ENCODE results near the gene PABPC1L. TPM values are rescaled to one million over a fixed set of nuclear protein-coding genes. Genes with fewer than 3 reads are reported as not detected.
"Not testable (repeated sequence)": the region's sequence is repeated elsewhere in the genome, so short reads cannot be mapped to it uniquely, and the experiment has no call there.

The PABPC1L gene
- 10 to 100 TPM; 88.4 to 93.8 TPM for total RNA-seq

DNA sequence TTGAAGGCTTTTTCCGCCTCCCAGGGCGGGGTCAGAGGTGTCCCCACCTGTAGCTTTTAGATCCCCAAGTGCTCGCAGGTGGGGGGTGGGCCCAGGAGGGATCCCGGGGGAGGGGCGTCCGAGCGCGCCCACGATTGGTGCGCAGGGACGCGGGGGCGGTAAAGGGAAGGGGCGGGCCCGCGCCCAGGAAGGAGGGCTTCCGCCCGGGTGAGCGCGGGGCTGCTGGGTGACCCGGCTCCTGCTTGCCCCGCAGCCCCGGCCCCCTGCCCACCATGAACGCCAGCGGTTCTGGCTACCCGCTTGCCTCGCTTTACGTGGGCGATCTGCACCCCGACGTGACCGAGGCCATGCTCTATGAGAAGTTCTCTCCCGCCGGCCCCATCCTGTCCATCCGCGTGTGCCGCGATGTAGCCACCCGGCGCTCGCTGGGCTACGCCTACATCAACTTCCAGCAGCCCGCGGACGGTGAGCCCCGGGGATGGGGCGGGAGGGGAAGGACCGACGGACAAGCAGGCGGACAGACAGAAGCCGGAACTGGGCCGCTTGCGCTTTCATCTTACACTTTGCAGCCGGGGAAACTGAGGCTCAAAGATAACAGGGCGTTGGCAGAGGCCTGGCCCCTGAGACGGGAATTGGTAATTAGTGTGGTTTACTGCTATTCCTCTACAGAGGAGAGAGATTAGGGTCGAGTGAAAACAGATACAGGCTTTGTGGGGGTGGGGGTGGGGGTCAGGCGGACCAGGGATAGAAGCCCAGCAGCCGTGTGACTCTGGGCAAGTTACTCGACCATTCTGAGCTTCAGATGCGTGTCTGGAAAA is at the start of gene PABPC1L:
TSS of gene PABPC1L (plus strand) at position 189 of the 818 bp plus-strand sequence. CDS start at position 273, 84 bp downstream.
- TF ChIP-seq, protein P1, sequence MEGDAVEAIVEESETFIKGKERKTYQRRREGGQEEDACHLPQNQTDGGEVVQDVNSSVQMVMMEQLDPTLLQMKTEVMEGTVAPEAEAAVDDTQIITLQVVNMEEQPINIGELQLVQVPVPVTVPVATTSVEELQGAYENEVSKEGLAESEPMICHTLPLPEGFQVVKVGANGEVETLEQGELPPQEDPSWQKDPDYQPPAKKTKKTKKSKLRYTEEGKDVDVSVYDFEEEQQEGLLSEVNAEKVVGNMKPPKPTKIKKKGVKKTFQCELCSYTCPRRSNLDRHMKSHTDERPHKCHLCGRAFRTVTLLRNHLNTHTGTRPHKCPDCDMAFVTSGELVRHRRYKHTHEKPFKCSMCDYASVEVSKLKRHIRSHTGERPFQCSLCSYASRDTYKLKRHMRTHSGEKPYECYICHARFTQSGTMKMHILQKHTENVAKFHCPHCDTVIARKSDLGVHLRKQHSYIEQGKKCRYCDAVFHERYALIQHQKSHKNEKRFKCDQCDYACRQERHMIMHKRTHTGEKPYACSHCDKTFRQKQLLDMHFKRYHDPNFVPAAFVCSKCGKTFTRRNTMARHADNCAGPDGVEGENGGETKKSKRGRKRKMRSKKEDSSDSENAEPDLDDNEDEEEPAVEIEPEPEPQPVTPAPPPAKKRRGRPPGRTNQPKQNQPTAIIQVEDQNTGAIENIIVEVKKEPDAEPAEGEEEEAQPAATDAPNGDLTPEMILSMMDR (IDR thresholded peaks at IDR 0.05): no peak

DNA sequence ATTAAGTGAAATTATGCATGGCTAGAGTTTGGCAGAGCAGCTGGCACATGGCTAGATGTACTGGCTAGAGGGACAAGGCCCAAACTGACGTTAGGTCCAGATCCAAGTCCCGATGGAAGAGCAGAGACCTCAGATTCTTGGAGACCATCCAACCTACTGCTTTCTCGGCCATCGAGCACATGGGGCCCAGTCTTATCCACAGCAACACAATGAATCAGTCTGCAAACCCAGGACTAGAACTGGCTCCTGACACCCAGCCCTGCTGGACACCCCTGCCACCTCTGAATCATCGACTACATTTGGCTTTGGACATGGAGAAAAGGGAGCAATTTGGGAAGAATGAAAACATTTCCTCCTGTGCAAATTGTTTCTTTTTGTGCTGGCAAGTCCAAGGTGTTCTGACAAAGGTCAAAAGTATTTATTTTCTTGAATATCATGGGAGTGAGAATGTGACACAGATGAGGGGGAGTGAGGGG is 48.3 kb upstream of the PABPC1L start:
- intact Hi-C loops (cut with micrococcal nuclease): no loop called here

More for the DNA sequence above, at the start of gene PABPC1L:
- Mint-ChIP-seq H3K9me3 (no peaks in the 10 kb centered on the region), H3K27ac (peak within 1 kb of the TSS; percentile 72), H3K4me1 (ENCODE audit: low read depth) (peaks cover 36% of the 10 kb centered on the region), H3K4me3 (peak within 1 kb of the TSS; percentile 85), H3K27me3 (no peaks in the 10 kb centered on the region), H3K36me3 (ENCODE audit: low read depth) (peaks cover 53% of the 10 kb centered on the region)
- ChIA-PET POLR2A (interaction anchor here (0.6 to 2.5 kb wide), 19 partner anchors 8 to 186 kb away, joined by 3 to 9 read pairs (median 4); partner anchors contain the start of genes TOMM34 and YWHAB), CTCF (interaction anchor here (0.8 to 4.1 kb wide), 7 partner anchors 19 to 186 kb away, joined by 3 to 14 read pairs (median 5); no protein-coding TSS in a partner anchor)
- DNase-seq (peak; percentile 83), ATAC-seq (peak; percentile 96)
- intact Hi-C loops (cut with micrococcal nuclease): no loop called here

DNA sequence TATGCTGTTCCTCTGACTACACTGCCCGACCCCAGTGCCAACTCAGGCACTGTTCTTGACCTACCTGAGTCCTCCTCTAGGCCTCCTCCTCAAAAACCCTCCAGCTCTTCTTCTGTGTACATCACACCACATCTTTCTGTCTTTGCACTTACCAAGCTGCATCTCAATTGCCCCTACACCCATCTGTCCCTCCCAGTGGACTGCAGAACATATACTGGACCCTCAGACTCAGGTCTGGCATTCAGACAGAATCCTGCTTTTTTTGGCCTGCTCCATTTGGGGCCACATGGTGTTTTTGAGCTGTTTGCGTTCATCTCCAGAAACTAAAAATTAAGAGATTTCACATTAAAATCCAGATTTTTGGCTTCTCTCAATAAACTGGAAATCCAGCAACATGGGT is 47.6 kb upstream of the PABPC1L start:
- TF ChIP-seq, protein P1 (IDR thresholded peaks at IDR 0.05): no peak
- Mint-ChIP-seq H3K27me3 (no peaks in the 10 kb centered on the region), H3K27ac (peak overlapping the region; percentile 18), H3K36me3 (ENCODE audit: low read depth) (no peaks in the 10 kb centered on the region), H3K4me1 (ENCODE audit: low read depth) (peaks cover 18% of the 10 kb centered on the region), H3K4me3 (no peak overlapping the region), H3K9me3 (no peaks in the 10 kb centered on the region)
- ChIA-PET CTCF (interaction anchor here (1.0 to 1.8 kb wide), 4 partner anchors 61 to 178 kb away, joined by 4 to 8 read pairs (median 4); no protein-coding TSS in a partner anchor), POLR2A (no interaction called here)
- no peak for ATAC-seq
- no peak for DNase-seq
- intact Hi-C loops (cut with micrococcal nuclease): no loop called here

More for the DNA sequence above, 48.3 kb upstream of the PABPC1L start:
- Mint-ChIP-seq H3K9me3 (peaks cover 3% of the 10 kb centered on the region), H3K27me3 (no peaks in the 10 kb centered on the region), H3K36me3 (ENCODE audit: low read depth) (no peaks in the 10 kb centered on the region), H3K4me1 (ENCODE audit: low read depth) (peaks cover 19% of the 10 kb centered on the region), H3K27ac (no peak overlapping the region), H3K4me3 (no peak overlapping the region)
- POLR2A ChIA-PET: no interaction called here
- DNase-seq (no peak), ATAC-seq (no peak)
- CTCF ChIA-PET: interaction anchor here (1.0 to 1.8 kb wide), 5 partner anchors 60 to 177 kb away, joined by 4 to 8 read pairs (median 4); no protein-coding TSS in a partner anchor
- TF ChIP-seq, protein P1 (IDR thresholded peaks at IDR 0.05): no peak

DNA sequence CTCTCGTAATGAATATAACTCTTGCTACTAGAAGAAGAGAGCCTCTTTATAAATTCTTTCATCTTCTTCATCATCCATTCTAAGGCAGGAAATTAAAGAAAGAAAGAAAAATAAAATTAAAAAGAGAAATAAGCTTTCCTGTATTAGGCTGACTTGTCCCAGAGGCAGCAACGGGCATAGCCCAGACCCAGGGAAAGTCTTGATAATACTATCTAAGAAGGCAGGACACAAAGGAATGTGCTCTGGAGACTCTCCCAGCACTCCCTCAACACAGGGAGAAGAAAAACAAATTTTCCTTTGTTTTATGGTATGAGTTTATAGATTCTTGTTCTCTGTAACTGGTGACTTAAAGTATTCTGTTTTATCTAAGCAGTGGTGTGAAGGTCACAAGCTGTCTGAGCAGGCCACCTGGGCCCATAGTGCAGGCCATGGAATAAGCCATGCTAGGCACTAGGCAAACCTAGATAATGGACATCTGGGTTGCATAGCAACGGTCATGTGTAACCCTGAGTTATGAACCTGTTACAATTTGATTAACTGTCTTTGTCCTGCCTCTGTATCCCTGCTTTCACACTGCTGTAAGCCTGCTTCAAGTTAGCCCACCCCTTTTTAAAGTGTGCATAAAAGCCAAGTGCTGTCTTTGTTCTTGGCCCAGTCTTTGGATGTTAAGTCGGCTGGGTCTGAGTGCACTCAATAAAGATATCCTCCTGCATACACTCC is 46.3 kb upstream of the PABPC1L start:
- ATAC-seq; DNase-seq; intact Hi-C loops (cut with micrococcal nuclease); H3K27me3 Mint-ChIP-seq; H3K27ac Mint-ChIP-seq; H3K9me3 Mint-ChIP-seq; H3K4me3 Mint-ChIP-seq; POLR2A ChIA-PET; H3K36me3 Mint-ChIP-seq (ENCODE audit: low read depth): not testable (repeated sequence)
- H3K4me1 Mint-ChIP-seq (ENCODE audit: low read depth): peaks cover 21% of the 10 kb centered on the region
- CTCF ChIA-PET: interaction anchor here (1.8 kb wide), 1 partner anchor 131 kb away, joined by 4 read pairs; no protein-coding TSS in a partner anchor

DNA sequence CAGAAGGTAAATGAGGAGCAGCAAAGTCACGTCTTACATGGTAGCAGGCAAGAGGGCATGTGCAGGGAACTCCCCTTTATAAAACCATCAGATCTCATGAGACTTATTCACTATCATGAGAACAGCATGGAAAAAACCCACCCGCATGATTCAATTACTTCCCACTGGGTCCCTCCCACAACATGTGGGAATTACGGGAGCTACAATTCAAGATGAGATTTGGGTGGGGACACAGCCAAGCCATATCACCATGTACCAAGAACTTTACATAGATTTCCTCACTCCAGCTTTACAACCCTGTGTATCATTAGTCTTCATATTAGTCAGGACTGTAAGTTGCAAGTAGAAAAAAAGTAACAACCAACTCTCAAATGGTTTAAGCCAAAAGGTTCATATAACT is 45.4 kb upstream of the PABPC1L start:
- DNase-seq; H3K27me3 Mint-ChIP-seq; H3K4me3 Mint-ChIP-seq; POLR2A ChIA-PET; H3K27ac Mint-ChIP-seq; intact Hi-C loops (cut with micrococcal nuclease); ATAC-seq; H3K36me3 Mint-ChIP-seq (ENCODE audit: low read depth); H3K9me3 Mint-ChIP-seq: not testable (repeated sequence)
- peaks cover 17% of the 10 kb centered on the region for H3K4me1 Mint-ChIP-seq (ENCODE audit: low read depth)
- CTCF ChIA-PET: interaction anchor here (1.0 kb wide), 1 partner anchor 117 kb away, joined by 4 read pairs; no protein-coding TSS in a partner anchor

All from activated CD8-positive, alpha-beta T cell treated with anti-CD3 and anti-CD28 coated beads for 36 hours (primary cell).